Measurements from ENCODE around the gene COBL.
A peak's percentile ranks its signal among the peaks of the same experiment; 100 is the strongest.

COBL gene

GRCh38 chr7:51103718-51104117, 212.9 kb downstream of the COBL start:
- no peak for DNase-seq

DNA sequence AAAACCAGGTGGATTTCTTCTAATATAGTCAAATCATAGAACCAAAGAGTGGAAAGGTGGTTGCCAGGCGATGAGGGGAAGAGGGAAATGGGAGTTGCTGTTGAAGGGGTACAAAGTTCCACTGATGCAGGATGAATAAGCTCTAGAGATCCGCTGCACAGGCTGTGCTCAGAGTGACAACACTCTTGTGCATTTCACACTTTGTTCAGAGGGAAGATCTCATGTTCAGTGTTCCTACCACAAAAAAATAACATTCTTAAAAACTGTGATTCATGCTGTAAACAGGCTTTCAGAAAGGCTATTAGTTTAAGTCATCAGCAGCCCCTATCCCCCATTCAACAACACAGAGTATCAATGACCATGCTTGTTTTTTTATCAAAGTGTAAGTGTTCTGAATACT, 213.8 kb downstream of the COBL start:
- DNase-seq: no peak

GRCh38 chr7:51101111-51101757, 215.4 kb downstream of the COBL start:
- no peak for DNase-seq

DNA sequence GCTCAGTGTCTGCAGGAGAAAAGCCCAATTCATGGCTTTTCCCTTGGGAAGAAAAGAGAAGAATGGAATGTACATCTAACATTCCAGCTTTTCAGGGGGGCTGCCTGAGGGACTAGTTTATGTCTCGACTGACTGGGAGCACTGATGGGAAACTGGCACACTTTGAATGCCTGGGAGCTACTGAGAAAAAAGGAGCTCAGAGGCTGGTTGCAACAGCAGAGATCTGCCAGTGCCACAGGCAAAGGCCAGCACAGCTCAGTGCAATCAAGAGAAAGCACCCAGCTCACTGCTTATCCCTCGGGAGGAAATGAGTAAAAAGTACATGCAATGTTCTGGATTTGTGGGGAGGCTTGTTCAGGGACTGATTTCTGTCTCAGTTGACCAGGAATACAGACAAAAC, 226.2 kb downstream of the COBL start:
- no peak for DNase-seq

DNA sequence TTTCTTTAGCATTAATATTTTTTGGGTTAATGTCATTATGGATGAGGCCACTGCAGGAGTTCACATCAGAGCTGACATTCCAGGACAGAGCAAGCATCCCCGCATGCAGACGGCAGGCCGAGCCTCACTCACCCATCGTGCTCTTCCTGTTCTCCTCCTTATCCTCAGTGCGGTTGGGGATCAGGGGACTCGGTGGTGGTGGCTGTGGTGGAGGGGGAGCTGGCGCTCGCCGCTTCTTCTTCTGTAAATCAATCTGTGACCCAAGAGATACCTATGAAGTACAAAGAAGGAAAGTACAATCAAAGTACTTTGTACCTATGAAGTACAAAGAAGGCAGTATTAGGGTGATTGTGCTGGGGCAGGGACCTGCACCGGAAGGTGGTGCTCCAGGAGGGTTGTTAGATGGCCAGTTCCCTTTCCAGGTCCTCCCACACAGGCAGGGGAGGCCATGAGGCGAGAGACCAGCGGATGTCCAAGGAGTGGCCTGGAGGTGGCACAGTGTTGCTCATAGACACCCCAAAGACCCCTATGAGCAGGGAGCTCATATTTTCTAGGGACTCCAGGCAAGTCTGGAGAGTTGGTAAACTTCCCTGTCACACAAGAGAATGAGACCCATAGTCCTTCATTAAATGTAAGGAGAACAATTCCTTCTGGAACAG, 231.4 kb downstream of the COBL start:
- DNase-seq: no peak

DNA sequence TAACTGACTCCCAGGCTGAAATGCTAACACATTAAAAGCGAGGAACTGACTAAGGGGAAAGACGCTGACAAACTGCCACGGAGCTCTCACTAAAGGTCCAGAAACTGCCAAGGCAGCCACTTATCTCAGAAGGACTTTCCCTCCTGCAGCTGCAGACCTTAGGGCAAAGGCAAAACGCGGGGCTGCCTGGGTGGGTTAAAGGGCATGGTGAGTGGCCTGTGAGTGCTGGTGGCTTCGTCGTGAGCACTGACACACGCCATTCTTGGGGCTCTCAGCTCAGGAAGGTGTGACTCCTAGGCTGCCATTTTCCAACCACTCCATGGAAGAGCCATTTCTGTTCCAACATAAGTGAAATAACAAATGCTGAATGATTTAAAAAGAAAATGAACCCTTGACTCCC, 232.5 kb downstream of the COBL start:
- DNase-seq: no peak

DNA sequence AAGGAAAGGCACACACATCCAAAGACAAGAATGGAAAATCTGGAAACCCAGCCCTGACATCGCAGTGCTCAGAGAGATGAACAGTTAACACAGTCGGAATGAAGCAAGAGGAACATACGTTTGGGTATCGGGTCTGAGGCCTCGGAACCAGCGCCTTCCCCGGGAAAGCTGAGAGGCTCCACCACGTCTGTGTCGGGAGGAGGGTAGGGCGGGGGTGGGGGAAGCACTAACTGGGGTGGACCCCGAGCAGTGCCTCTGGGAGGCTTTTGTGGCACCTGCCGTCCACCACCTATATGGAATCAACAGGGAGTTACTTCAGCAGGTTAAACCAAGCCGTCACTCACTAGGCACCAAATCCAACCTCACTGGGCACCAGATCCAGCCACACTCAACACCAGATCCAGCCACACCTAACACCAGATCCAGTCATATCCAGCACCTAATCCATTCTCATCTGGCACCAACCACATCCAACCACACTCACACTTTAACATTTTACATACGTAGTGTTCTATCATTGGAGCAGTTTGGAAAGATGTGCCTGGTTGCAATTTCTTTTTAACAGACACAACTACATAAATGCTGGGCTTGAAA, 233.6 kb downstream of the COBL start:
- no peak for DNase-seq

- DNase-seq: no peak
Measured at GRCh38 chr7:51082096-51082840, 234.3 kb downstream of the COBL start.

- DNase-seq: no peak
Measured at GRCh38 chr7:51081270-51081890, 235.2 kb downstream of the COBL start.

DNA sequence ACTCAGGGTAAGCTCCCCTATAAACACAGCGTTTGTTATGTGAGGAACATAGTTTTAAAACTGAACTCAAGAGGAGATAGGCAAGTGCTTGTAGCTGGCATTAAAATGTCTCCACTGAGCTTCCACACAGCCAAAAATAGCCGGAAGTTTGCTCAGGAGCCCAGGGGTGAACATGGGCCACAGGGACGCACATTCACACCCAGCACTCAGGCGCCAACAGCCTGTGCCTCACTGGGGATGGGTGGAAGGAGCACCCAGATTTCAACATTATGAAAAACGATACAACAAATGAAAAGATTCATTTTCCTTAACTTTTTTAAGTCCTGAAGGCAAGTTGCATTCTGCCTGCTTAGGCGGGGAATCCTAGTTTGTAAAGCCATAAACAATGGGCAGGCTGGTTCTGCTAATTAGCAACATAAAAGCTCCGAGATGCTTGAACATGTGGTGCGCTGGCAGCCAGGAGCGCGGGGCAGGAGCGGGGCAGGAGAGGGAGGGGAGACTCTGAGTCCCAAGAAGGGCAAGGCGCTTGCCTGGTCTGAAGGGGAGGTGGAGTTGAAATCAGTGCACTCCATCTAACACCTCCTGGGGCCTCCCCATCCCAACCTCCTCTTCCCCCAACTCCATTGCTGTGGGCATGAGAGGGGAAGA, 235.9 kb downstream of the COBL start:
- DNase-seq: no peak

DNA sequence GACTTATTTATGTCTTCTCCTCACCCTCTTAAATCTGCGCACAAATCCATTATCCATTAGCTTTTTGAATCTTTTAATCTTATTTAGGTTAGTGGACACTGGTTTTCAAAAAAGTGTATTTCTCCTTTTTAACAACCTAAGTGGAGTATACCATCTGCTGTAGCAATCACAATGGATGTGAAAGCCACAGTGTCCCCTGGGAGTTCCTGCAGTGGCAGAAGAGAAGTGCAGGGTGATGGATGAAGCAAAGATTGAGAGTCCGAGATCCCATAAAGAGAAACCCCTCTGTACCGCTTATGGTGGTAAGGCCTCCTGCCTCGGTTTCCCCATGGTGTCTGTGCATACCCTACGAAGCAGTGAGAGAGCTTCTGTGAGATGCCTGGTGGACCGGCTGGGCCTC, 236.4 kb downstream of the COBL start:
- peak; percentile 26 for DNase-seq

GRCh38 chr7:51079494-51079893, 237.1 kb downstream of the COBL start:
- no peak for DNase-seq

DNA sequence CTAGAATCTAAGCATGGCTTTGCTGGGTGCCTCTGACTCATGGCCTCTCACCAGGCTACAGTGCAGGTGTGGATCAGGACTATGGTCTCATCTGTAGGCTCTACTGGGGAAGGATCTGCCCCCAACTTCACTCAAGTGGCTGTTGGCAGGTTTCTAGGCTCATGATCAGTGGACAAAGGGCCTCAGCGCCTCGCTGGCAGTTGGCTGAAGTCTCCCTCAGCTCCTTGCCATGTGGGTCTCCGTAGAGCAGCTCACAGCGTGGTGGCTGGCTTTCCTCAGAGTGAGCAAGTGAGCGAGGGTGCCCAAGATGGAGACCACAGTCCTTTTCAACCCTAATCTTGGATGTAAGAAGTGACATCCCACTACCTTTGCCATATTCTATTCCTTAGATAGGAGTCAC, 238.0 kb downstream of the COBL start:
- DNase-seq: no peak

- no peak for DNase-seq
Measured at GRCh38 chr7:51077987-51078370, 238.6 kb downstream of the COBL start.

DNA sequence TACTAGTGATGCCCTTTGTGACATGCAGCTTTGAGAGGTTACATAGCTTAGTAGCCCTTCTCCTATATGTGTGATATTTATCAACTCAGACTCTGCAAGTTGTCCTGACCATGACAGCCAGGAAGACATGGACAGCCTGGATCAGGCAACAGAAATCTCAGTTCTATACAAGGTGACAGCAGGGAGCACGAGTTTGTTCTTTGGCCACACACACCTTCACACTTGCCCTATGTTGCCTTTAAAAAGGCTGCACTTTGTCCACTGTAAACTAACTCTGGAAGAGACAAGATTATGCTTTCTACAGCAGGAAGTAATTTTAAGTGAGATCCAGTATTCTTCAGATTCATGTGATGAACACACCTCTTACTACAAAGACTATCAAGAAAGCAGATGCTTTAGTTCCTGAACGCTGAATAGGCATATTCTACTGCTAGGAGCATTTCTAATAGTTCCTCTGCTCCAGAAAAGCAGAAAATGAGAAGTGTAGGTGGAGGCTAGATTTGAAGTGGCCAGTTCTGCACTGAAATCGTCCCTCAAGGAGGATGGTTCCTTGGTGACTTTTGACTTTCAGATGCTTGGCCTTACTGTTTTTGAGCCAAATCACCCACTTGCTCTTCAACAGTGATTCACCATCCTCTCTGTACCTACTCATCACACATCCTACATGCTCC, 239.2 kb downstream of the COBL start:
- no peak for DNase-seq

- DNase-seq: no peak
Measured at GRCh38 chr7:51075681-51076580, 240.7 kb downstream of the COBL start.

DNA sequence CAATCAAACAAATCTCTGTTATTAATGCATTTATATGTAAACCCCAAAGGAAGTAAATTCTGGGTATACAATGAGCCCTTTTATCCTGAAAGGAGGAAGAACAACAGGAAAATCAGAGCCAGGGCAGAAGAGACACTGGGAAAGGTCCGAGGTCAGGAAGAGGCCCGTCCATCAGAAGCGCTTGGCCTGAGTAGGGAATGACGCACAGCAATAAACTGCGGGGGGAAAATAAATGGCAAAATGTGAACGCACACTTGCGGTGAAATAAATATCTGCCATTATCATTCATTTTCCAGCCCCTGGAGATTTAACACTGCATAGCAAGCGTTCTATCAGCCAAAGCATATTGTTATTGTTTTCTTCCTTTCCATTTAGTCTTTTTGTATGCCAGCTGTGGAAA, 243.4 kb downstream of the COBL start:
- no peak for DNase-seq

DNA sequence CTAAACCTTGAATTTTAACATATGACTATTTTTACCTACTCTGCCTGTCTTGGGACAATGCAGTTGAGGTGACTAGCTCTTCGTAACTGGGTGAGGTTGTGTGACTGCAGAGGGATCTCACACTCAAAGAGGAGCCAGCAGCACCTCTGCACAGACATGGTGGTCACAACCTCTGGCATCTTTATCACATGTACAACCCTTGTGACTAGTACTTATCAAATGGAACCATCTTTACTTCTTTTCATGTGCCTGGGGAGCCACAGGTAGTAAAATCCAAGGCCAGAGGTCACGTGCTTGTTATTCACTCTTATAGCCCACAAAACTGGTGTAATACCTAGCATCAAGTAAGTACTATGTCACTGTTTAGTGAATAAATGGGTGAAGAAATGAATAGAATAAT, 244.3 kb downstream of the COBL start:
- DNase-seq: no peak

DNA sequence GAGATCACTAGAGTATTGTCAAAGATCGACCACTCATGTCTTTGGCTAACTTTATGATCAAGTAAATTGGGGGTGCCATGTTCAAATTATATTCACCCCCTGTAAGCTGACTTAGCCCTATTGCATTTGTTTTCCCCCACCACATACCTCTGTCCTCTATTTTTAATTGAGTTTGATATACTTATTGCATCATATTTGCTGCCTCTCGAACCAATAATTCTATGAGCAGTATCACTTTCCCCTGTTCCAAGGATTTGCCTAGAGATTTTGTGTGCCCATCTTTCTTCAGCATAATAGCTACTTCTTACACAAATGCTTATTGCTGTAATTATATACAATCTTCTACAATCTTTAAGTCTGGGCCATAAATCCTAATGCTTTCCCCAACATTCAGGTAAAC, 245.2 kb downstream of the COBL start:
- DNase-seq: no peak

DNA sequence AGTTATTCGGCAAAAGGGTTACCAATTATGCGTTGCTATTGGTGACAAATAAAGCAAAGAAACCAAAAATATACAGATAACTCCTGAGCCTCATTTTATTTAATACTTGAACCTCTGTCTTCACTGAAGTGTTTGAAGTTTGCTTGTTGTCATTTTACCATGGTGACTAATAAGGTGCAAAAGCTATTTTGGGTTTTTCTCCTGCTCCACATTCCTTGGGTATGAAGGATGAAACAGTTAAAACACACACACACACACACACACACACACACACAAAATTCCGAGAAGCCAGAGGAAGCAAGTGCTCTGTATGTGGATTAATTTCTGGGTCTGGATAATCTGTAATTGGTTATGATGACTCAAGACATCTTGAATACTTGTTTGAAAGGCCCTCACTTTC, 246.5 kb downstream of the COBL start:
- DNase-seq: no peak

DNA sequence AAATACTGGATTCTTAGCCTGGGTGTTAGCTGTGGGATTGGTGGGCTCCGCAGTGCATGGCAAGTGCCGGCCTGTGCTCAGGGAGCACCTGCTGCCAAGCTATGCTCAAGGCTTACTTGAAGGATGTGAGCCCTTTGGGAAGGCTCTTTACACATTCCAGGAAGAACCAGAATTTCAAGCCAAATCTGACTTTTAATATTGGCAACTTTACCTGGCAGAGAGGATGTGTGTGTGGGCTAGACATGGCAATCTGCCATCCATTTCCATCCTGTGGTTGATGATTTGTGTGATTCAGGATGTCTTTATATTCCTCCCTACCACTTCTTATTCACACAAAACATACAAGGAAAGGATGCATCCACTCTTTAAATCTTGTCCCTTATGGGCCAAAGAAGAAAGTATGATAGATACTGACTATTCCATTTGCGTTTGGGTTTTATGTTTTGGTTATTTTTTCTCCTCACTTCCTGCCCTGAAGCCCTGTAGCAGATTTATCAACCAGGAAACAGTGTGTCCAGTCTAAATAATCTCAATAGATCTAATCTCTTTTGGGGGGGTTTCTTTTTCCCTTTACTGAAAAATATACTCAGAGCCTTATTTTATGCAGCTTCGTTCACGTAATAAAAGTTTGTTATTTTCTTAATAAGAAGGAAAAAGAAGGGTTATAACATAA, 247.1 kb downstream of the COBL start:
- no peak for DNase-seq
